H1 (cell line): ENCODE data around the gene ITGB4. TPM values are rescaled to one million over a fixed set of nuclear protein-coding genes. Genes with fewer than 3 reads are reported as not detected.

Source experiments
- CTCF ChIA-PET: fragments of 300-600 bp; sonication (Branson Sonifier 250); formaldehyde crosslinking; loops from one replicate; lab custom pipeline; 2021; ENCODE audit not compliant: partially characterized antibody; lab: Charles Lee
- POLR2A ChIA-PET: fragments of 300-600 bp; sonication (Branson Sonifier 250); formaldehyde crosslinking; loops from one replicate; lab custom pipeline; 2021; ENCODE audit warnings: inconsistent platforms; ENCODE audit not compliant: partially characterized antibody; lab: Charles Lee
- DNase-seq, 2 experiments: peaks; one replicate each; pipeline versions ENCODE4 v3.0.0 to v3.0.0-alpha.2; 2010 to 2022; ENCODE audit warnings: low spot score in 2 of 2, low read depth in 1 of 2, mixed read lengths in 1 of 2
- FAIRE-seq: peaks from 2 replicates; lab custom pipeline; 2011; peaks lifted over from hg19 to GRCh38; lab: Jason Lieb, UNC
- H2AFZ ChIP-seq: 2 replicates; pipeline ENCODE4 v1.8.1; 2012; ENCODE audit warnings: low read length, inconsistent platforms
- H2AK5ac ChIP-seq: 2 replicates; pipeline ENCODE4 v1.6.1; 2013; ENCODE audit warnings: low read depth, low read length
- H2BK120ac ChIP-seq: replicated peaks from 2 replicates; pipeline ENCODE3; 2013; ENCODE audit warnings: low read depth, low read length, inconsistent platforms
- H2BK12ac ChIP-seq: 2 replicates; pipeline ENCODE4 v1.6.1; 2013; ENCODE audit warnings: low read depth, low read length
- H2BK15ac ChIP-seq: 2 replicates; pipeline ENCODE4 v1.6.1; 2013; ENCODE audit warnings: low read length
- H2BK20ac ChIP-seq: 2 replicates; pipeline ENCODE4 v1.6.1; 2013; ENCODE audit warnings: low read length
- H2BK5ac ChIP-seq: 2 replicates; pipeline ENCODE4 v1.6.1; 2013; ENCODE audit warnings: low read depth, low read length
- H3K14ac ChIP-seq: 2 replicates; pipeline ENCODE4 v1.6.1; 2013; ENCODE audit warnings: inconsistent platforms; ENCODE audit not compliant: insufficient read length
- H3K18ac ChIP-seq: 2 replicates; pipeline ENCODE4 v1.6.1; 2013; ENCODE audit warnings: low read length; ENCODE audit errors: extremely low read depth
- H3K23ac ChIP-seq: 2 replicates; pipeline ENCODE4 v1.6.1; 2013; ENCODE audit warnings: inconsistent platforms; ENCODE audit not compliant: insufficient read length
- H3K23me2 ChIP-seq: 2 replicates; pipeline ENCODE4 v1.6.1; 2013; ENCODE audit warnings: low read depth, low read length
- H3K27ac ChIP-seq: 2 replicates; pipeline ENCODE4 v1.6.1; 2011; ENCODE audit warnings: low read depth, low read length, inconsistent platforms
- H3K27me3 ChIP-seq, 4 experiments: replicated peaks in 1 of 4; 1 replicate in 1 of 4; 2 replicates in 3 of 4; pipeline versions ENCODE4 v1.6.1 to v1.8.1; 2011 to 2013; ENCODE audit warnings: low read length in 3 of 4, mild to moderate bottlenecking in 3 of 4, inconsistent platforms in 2 of 4, mixed read lengths in 2 of 4, moderate library complexity in 1 of 4; ENCODE audit not compliant: control insufficient read depth in 3 of 4, insufficient read depth in 3 of 4; ENCODE audit errors: extremely low read depth in 1 of 4
- H3K36me3 ChIP-seq, 4 experiments: 2 replicates each; pipeline versions ENCODE4 v1.6.1 to v1.8.1; 2011 to 2013; ENCODE audit warnings: mild to moderate bottlenecking in 4 of 4, low read length in 3 of 4, moderate library complexity in 2 of 4, control low read depth in 1 of 4, inconsistent platforms in 1 of 4; ENCODE audit not compliant: insufficient read depth in 4 of 4, control insufficient read depth in 2 of 4
- H3K4ac ChIP-seq: replicated peaks from 2 replicates; pipeline ENCODE3; 2013; ENCODE audit warnings: low read length, low read depth, mixed read lengths, inconsistent platforms; ENCODE audit not compliant: insufficient read length
- H3K4me1 ChIP-seq, 4 experiments: replicated peaks in 1 of 4; 1 replicate in 1 of 4; 2 replicates in 3 of 4; pipeline versions ENCODE4 v1.6.1 to v1.8.1; 2011 to 2013; ENCODE audit warnings: low read length in 3 of 4, inconsistent platforms in 2 of 4, mixed read lengths in 1 of 4; ENCODE audit not compliant: insufficient read depth in 4 of 4, control insufficient read depth in 3 of 4
- H3K4me2 ChIP-seq, 2 experiments: 2 replicates each; pipeline versions ENCODE4 v1.6.1 to v1.8.1; 2011 to 2013; ENCODE audit warnings: low read depth in 2 of 2, low read length in 2 of 2, control low read depth in 1 of 2, inconsistent platforms in 1 of 2, mild to moderate bottlenecking in 1 of 2; ENCODE audit not compliant: insufficient read depth in 1 of 2
- H3K4me3 ChIP-seq, 4 experiments: fragments of 200-600, 300-600 bp in 1 of 4; sonication (generic), shearing (Covaris generic), sonication (Bioruptor Twin) in 1 of 4; 2 replicates each; pipeline versions ENCODE4 v1.5.1 to v1.8.1; 2011 to 2016; ENCODE audit warnings: low read length in 4 of 4, low read depth in 3 of 4, control low read depth in 2 of 4, inconsistent platforms in 2 of 4, mild to moderate bottlenecking in 2 of 4, mixed read lengths in 1 of 4, moderate library complexity in 1 of 4; ENCODE audit not compliant: insufficient read depth in 2 of 4; ENCODE audit errors: extremely low read depth in 1 of 4
- H3K56ac ChIP-seq: replicated peaks from 2 replicates; pipeline ENCODE3; 2013; ENCODE audit warnings: low read depth, mild to moderate bottlenecking, mixed read lengths, low read length, inconsistent platforms; ENCODE audit not compliant: insufficient read length
- H3K79me1 ChIP-seq: 2 replicates; pipeline ENCODE4 v1.6.1; 2013; ENCODE audit warnings: low read depth, low read length, control low read depth
- H3K79me2 ChIP-seq, 2 experiments: 2 replicates each; pipeline versions ENCODE4 v1.6.1 to v1.8.1; 2012 to 2013; ENCODE audit warnings: low read length in 2 of 2, mild to moderate bottlenecking in 2 of 2, inconsistent platforms in 1 of 2; ENCODE audit not compliant: insufficient read depth in 2 of 2, control insufficient read depth in 1 of 2
- H3K9ac ChIP-seq, 4 experiments: replicated peaks in 1 of 4; 1 replicate in 1 of 4; 2 replicates in 3 of 4; pipeline versions ENCODE4 v1.6.1 to v1.8.1; 2011 to 2013; ENCODE audit warnings: low read depth in 3 of 4, low read length in 3 of 4, control low read depth in 2 of 4, mild to moderate bottlenecking in 2 of 4, moderate library complexity in 2 of 4, inconsistent platforms in 1 of 4; ENCODE audit errors: extremely low read depth in 1 of 4
- H3K9me3 ChIP-seq, 2 experiments: 2 replicates each; pipeline versions ENCODE4 v1.6.1 to v1.8.1; 2012 to 2013; ENCODE audit warnings: mild to moderate bottlenecking in 2 of 2, moderate library complexity in 2 of 2, control low read depth in 1 of 2, inconsistent platforms in 1 of 2, low read depth in 1 of 2, low read length in 1 of 2, mixed read lengths in 1 of 2; ENCODE audit not compliant: insufficient read depth in 2 of 2
- H4K20me1 ChIP-seq, 2 experiments: replicated peaks in 1 of 2; 2 replicates each; pipeline versions ENCODE3 to v1.8.1; 2011 to 2013; ENCODE audit warnings: inconsistent platforms in 2 of 2, low read length in 2 of 2, mild to moderate bottlenecking in 1 of 2; ENCODE audit not compliant: insufficient read depth in 2 of 2, control insufficient read depth in 1 of 2
- H4K5ac ChIP-seq: 2 replicates; pipeline ENCODE4 v1.6.1; 2013; ENCODE audit warnings: low read length, low read depth, mixed read lengths, inconsistent platforms; ENCODE audit not compliant: insufficient read length
- H4K8ac ChIP-seq: 2 replicates; pipeline ENCODE4 v1.8.0; 2013; ENCODE audit warnings: mild to moderate bottlenecking, moderate library complexity, low read length, inconsistent platforms; ENCODE audit not compliant: insufficient read depth; ENCODE audit errors: extremely low read depth
- H4K91ac ChIP-seq: replicated peaks from 2 replicates; pipeline ENCODE3; 2013; ENCODE audit warnings: low read length, mixed read lengths, inconsistent platforms; ENCODE audit not compliant: insufficient read length
- RAD21 ChIP-seq, 2 experiments: IDR thresholded peaks in 1 of 2; conservative IDR thresholded peaks in 1 of 2; 2 replicates each; pipeline ENCODE4 v1.6.1; 2011; ENCODE audit warnings: low read depth in 2 of 2, low read length in 2 of 2, improper control_type of control experiment in 1 of 2, inconsistent platforms in 1 of 2, mild to moderate bottlenecking in 1 of 2, moderate library complexity in 1 of 2
- WGBS, 2 experiments: shearing (Covaris generic) in 1 of 2; methylation state at CpG; one replicate each; pipeline versions ENCODE4 v1.1.6 to v1.1.7; 2013 to 2015; ENCODE audit warnings: low lambda C conversion rate in 2 of 2, mixed read lengths in 2 of 2, inconsistent platforms in 1 of 2, low coverage in 1 of 2, missing lambda C conversion rate in 1 of 2; ENCODE audit not compliant: insufficient replicate concordance in 2 of 2, insufficient coverage in 1 of 2, insufficient read length in 1 of 2; ENCODE audit errors: extremely low coverage in 1 of 2, missing lambda C conversion rate in 1 of 2; 5-methylcytosine and 5-hydroxymethylcytosine counted together
- polyA plus RNA-seq, 7 experiments: library from polyadenylated mRNA; depleted of rRNA in 3 of 7; stranded (reverse) in 5 of 7; unstranded in 2 of 7; fragments of >200 nt in 5 of 7; fragments of 200-250 nt in 2 of 7; gene quantifications; 1 replicate in 5 of 7; 2 replicates in 1 of 7; 4 replicates in 1 of 7; pipeline versions ENCODE4 v1.2.1 to v1.2.3, GENCODE V29; 2011 to 2013; ENCODE audit warnings: missing spikeins in 2 of 7, mixed read lengths in 2 of 7
- total RNA-seq: library from RNA; stranded (reverse); fragmentation: NEBNext Ultra II Directional; extraction: Animal tissue kit (Norgen Biotek cat#: 25700); gene quantifications from 2 replicates; pipeline ENCODE4 v1.2.1, GENCODE V29; 2021

Gene ITGB4
- total and polyA plus RNA-seq, 2 of the 8 experiments (the other 6 are each of a cell fraction or from before 2014, with no cell fraction given) = 5.2 to 5.6 TPM

- no peak overlapping the region for H2BK120ac ChIP-seq
- DNase-seq (no peak), FAIRE-seq (no peak)
- H2BK5ac ChIP-seq = no peak overlapping the region
- no peak overlapping the region for H2AFZ ChIP-seq
- H2BK12ac ChIP-seq = no peak overlapping the region
- H4K8ac ChIP-seq = no peak overlapping the region; the same call in 1 of the 2 replicates
- no peak overlapping the region for H2AK5ac ChIP-seq
- ChIA-PET POLR2A (interaction anchor here (0.9 to 1.5 kb wide), 3 partner anchors 11 to 40 kb away, joined by 3 to 4 read pairs (median 3); a partner anchor contains a TSS), CTCF (interaction anchor here (1.0 to 12.3 kb wide), 7 partner anchors 8 to 138 kb away, joined by 3 to 312 read pairs (median 6); partner anchors contain the start of gene SMIM5)
- H3K4me3 ChIP-seq = no peak overlapping the region
- WGBS, 2 experiments = 94% methylated on average over 17 of the region's 17 CpGs; no CpG with 5 or more reads in 1 of the 2 experiments
- no peaks in the 10 kb centered on the region for H3K23me2 ChIP-seq
- no peak overlapping the region for H3K18ac ChIP-seq
- H2BK20ac ChIP-seq = no peak overlapping the region
- H3K79me2 ChIP-seq = no peaks in the 10 kb centered on the region
- H3K79me1 ChIP-seq = no peaks in the 10 kb centered on the region
- no peak overlapping the region for H4K5ac ChIP-seq
- no peak overlapping the region for H4K91ac ChIP-seq
- TF ChIP-seq RAD21 (IDR thresholded peaks at IDR 0.05 in 1 of 2, conservative IDR thresholded peaks at IDR 0.05 in 1 of 2; ENCODE audit: low read depth in 2 of 2, low read length in 2 of 2) = no peak
- no peaks in the 10 kb centered on the region for H3K4me1 ChIP-seq
- no peaks in the 10 kb centered on the region for H3K9me3 ChIP-seq
- no peak overlapping the region for H3K23ac ChIP-seq
- no peak overlapping the region for H3K4ac ChIP-seq
- H4K20me1 ChIP-seq = peaks cover 0 to 2% of the 10 kb centered on the region in 2 experiments
- no peaks in the 10 kb centered on the region for H3K36me3 ChIP-seq
- H3K4me2 ChIP-seq = no peak overlapping the region
- H3K27ac ChIP-seq = no peak overlapping the region
- no peak overlapping the region for H3K14ac ChIP-seq
- H3K9ac ChIP-seq = no peak overlapping the region
- H3K56ac ChIP-seq = no peak overlapping the region
- no peaks in the 10 kb centered on the region for H3K27me3 ChIP-seq
- H2BK15ac ChIP-seq = no peak overlapping the region
These were observed 19.0 kb downstream of the ITGB4 start for GRCh38 chr17:75740215-75740614.
